Measurements from ENCODE around the gene OSBP2. TPM values are rescaled to one million over a fixed set of nuclear protein-coding genes. Genes with fewer than 3 reads are reported as not detected.

Gene OSBP2
- total and polyA plus RNA-seq, 10 of the 15 experiments (the other 5 are each of a cell fraction or from before 2014, with no cell fraction given): 0.11 to 7.7 (median 3.6) TPM

DNA sequence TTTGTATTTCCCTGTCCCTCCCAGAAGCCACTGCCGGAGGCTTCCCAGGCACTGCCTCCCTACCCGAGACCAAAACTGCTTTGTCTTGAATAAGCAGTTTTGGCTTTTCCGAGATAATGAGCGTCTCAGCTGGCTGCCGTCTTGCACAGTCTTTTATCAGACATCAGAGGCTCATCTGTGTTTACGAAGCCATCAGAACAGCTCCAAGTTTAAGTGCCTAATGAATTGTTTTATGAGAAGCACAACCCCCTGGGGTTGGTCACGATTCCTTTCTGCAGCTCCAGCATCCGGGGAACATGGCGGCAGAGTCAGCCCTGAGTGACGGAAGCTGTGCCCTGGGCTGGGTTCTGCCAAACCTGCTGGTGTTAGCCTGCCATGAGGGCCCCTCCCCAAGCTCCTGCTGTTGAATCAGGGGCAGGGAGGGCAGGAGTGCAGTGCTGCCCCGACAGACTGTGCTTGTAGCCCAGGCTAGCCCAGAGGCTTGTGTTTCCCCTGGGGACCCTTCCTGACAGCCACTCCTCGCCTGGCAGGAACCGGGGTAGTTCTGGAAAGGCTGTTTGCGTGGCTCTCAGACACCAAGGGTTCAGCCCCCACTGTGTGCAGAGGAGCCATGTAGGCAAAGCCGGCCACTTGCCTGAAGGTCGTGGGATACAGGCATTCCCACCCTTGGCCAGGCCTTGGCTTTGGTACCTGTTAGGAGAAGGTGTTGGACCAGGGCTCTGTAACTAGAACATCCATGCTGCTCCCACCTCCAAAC, 177.8 kb downstream of the OSBP2 start:
- 48% methylated on average over 16 of the region's 16 CpGs for WGBS (ENCODE audit: insufficient coverage, insufficient replicate concordance, low lambda C conversion rate, missing lambda C conversion rate)
- Histone ChIP-seq H3K4me2 (ENCODE audit: control insufficient read depth, insufficient read depth) (no peak overlapping the region), H4K20me1 (ENCODE audit: control insufficient read depth, insufficient read depth) (no peaks in the 10 kb centered on the region), H3K9me3 (replicated peaks; ENCODE audit: control insufficient read depth, insufficient read depth, low read length) (no peaks in the 10 kb centered on the region), H3K4me1 (ENCODE audit: control insufficient read depth, insufficient read depth, low read length) (no peaks in the 10 kb centered on the region), H3K36me3 (ENCODE audit: control insufficient read depth in 2 of 2, insufficient read depth in 2 of 2, low read length in 1 of 2) (no peaks in the 10 kb centered on the region), H2AFZ (ENCODE audit: control insufficient read depth, low read depth, low read length) (no peak overlapping the region), H3K79me2 (ENCODE audit: control insufficient read depth, insufficient read depth, low read length) (no peaks in the 10 kb centered on the region), H3K27ac (ENCODE audit: control insufficient read depth, insufficient read depth) (no peak overlapping the region), H3K4me3 (no peak overlapping the region), H3K27me3 (replicated peaks in 1 of 2; ENCODE audit: control insufficient read depth in 2 of 2, insufficient read depth in 2 of 2, low read length in 1 of 2) (no peaks in the 10 kb centered on the region), H3K9ac (ENCODE audit: control insufficient read depth, insufficient read depth, low read length) (no peak overlapping the region)
- CTCF ChIA-PET: no interaction called here
- BruUV-seq (replicated peaks): no TSS peak
- DNase-seq (ENCODE audit: low read depth, low spot score) (no peak), FAIRE-seq (no peak), ATAC-seq (no peak)
- in situ Hi-C loops (cut with MboI): no loop called here
- SMC1A ChIA-PET (ENCODE audit: uncharacterized antibody, unreplicated experiment): no interaction called here
- TF ChIP-seq, protein P1, sequence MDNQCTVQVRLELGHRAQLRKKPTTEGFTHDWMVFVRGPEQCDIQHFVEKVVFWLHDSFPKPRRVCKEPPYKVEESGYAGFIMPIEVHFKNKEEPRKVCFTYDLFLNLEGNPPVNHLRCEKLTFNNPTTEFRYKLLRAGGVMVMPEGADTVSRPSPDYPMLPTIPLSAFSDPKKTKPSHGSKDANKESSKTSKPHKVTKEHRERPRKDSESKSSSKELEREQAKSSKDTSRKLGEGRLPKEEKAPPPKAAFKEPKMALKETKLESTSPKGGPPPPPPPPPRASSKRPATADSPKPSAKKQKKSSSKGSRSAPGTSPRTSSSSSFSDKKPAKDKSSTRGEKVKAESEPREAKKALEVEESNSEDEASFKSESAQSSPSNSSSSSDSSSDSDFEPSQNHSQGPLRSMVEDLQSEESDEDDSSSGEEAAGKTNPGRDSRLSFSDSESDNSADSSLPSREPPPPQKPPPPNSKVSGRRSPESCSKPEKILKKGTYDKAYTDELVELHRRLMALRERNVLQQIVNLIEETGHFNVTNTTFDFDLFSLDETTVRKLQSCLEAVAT (IDR thresholded peaks at IDR 0.05): no peak
- TF ChIP-seq BACH1 (IDR thresholded peaks at IDR 0.05; ENCODE audit: borderline replicate concordance): no peak
- no peak for TF ChIP-seq ZNF384 (IDR thresholded peaks at IDR 0.05; ENCODE audit: borderline replicate concordance, low read depth, low read length)
- TF ChIP-seq SPI1 (IDR thresholded peaks at IDR 0.05; ENCODE audit: borderline replicate concordance, insufficient read depth, low read depth, low read length): no peak
- no peak for TF ChIP-seq SUPT20H (IDR thresholded peaks at IDR 0.05; ENCODE audit: borderline replicate concordance, control insufficient read depth, low read depth, low read length)
- TF ChIP-seq NRF1 (conservative IDR thresholded peaks at IDR 0.05; ENCODE audit: low read depth, low read length): no peak
- TF ChIP-seq, protein P2, sequence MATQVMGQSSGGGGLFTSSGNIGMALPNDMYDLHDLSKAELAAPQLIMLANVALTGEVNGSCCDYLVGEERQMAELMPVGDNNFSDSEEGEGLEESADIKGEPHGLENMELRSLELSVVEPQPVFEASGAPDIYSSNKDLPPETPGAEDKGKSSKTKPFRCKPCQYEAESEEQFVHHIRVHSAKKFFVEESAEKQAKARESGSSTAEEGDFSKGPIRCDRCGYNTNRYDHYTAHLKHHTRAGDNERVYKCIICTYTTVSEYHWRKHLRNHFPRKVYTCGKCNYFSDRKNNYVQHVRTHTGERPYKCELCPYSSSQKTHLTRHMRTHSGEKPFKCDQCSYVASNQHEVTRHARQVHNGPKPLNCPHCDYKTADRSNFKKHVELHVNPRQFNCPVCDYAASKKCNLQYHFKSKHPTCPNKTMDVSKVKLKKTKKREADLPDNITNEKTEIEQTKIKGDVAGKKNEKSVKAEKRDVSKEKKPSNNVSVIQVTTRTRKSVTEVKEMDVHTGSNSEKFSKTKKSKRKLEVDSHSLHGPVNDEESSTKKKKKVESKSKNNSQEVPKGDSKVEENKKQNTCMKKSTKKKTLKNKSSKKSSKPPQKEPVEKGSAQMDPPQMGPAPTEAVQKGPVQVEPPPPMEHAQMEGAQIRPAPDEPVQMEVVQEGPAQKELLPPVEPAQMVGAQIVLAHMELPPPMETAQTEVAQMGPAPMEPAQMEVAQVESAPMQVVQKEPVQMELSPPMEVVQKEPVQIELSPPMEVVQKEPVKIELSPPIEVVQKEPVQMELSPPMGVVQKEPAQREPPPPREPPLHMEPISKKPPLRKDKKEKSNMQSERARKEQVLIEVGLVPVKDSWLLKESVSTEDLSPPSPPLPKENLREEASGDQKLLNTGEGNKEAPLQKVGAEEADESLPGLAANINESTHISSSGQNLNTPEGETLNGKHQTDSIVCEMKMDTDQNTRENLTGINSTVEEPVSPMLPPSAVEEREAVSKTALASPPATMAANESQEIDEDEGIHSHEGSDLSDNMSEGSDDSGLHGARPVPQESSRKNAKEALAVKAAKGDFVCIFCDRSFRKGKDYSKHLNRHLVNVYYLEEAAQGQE (IDR thresholded peaks at IDR 0.05; ENCODE audit: low read depth, low read length): no peak
- no peak for TF ChIP-seq TCF7 (IDR thresholded peaks at IDR 0.05; ENCODE audit: borderline replicate concordance)
- TF ChIP-seq, protein P3, sequence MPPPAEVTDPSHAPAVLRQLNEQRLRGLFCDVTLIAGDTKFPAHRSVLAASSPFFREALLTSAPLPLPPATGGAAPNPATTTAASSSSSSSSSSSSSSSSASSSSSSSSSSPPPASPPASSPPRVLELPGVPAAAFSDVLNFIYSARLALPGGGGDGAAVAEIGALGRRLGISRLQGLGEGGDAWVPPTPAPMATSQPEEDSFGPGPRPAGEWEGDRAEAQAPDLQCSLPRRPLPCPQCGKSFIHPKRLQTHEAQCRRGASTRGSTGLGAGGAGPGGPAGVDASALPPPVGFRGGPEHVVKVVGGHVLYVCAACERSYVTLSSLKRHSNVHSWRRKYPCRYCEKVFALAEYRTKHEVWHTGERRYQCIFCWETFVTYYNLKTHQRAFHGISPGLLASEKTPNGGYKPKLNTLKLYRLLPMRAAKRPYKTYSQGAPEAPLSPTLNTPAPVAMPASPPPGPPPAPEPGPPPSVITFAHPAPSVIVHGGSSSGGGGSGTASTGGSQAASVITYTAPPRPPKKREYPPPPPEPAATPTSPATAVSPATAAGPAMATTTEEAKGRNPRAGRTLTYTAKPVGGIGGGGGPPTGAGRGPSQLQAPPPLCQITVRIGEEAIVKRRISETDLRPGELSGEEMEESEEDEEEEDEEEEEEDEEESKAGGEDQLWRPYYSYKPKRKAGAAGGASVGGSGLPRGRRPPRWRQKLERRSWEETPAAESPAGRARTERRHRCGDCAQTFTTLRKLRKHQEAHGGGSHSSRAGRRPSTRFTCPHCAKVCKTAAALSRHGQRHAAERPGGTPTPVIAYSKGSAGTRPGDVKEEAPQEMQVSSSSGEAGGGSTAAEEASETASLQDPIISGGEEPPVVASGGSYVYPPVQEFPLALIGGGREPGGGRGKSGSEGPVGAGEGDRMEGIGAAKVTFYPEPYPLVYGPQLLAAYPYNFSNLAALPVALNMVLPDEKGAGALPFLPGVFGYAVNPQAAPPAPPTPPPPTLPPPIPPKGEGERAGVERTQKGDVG (CRISPR knock-in tag; IDR thresholded peaks at IDR 0.05): no peak
- POLR2A ChIA-PET: no interaction called here
- intact Hi-C loops (cut with micrococcal nuclease; ENCODE audit: unreplicated experiment): no loop called here
- RAD21 ChIA-PET (ENCODE audit: unreplicated experiment): no interaction called here
